Esophagus muscularis mucosa (tissue), 4 donors: ENCODE results near the gene CCNL1. TPM values are rescaled to one million over a fixed set of nuclear protein-coding genes. Genes with fewer than 3 reads are reported as not detected.

Experiments used
- DNase-seq: peaks from one replicate; pipeline ENCODE4 v3.0.0-alpha.2; 2017; ENCODE audit errors: extremely low spot score
- H3K27ac ChIP-seq, 4 donors: fragments of 200-600 bp; sonication (generic); replicated peaks in 1 of 4; 1 replicate in 3 of 4; 2 replicates in 1 of 4; pipeline ENCODE4 v1.5.1; 2016 to 2019; ENCODE audit warnings: mild to moderate bottlenecking in 1 of 4
- H3K27me3 ChIP-seq, 4 donors: fragments of 200-600 bp; sonication (generic); one replicate each; pipeline versions ENCODE4 v1.5.1 to v1.6.0; 2016 to 2019
- H3K36me3 ChIP-seq, 4 donors: fragments of 200-600 bp; sonication (generic); one replicate each; pipeline ENCODE4 v1.5.1; 2016 to 2019
- H3K4me1 ChIP-seq, 4 donors: fragments of 200-600 bp; sonication (generic); one replicate each; pipeline ENCODE4 v1.5.1; 2016 to 2019
- H3K4me3 ChIP-seq, 4 donors: fragments of 200-600 bp; sonication (generic); 1 replicate in 2 of 4; 2 replicates in 2 of 4; pipeline ENCODE4 v1.5.1; 2016 to 2019; ENCODE audit warnings: mild to moderate bottlenecking in 4 of 4, moderate library complexity in 1 of 4
- H3K9me3 ChIP-seq, 4 donors: fragments of 200-600 bp; sonication (generic); 1 replicate in 3 of 4; 2 replicates in 1 of 4; pipeline ENCODE4 v1.5.1; 2016 to 2019
- CTCF ChIP-seq, 3 experiments: fragments of 200-600 bp in 2 of 3; fragments of 450-650 bp in 1 of 3; sonication (generic) in 2 of 3; IDR thresholded peaks; one replicate each; pipeline ENCODE4 v1.5.1; 2017 to 2019; ENCODE audit warnings: antibody characterized with exemption in 3 of 3, mild to moderate bottlenecking in 2 of 3, moderate library complexity in 1 of 3
- EP300 ChIP-seq: sonication (generic); formaldehyde crosslinking; IDR thresholded peaks from one replicate; pipeline ENCODE4 v1.6.1; 2017; ENCODE audit warnings: antibody characterized with exemption
- POLR2A ChIP-seq: fragments of 450-650 bp; IDR thresholded peaks from one replicate; pipeline ENCODE4 v1.6.1; 2017; ENCODE audit warnings: antibody characterized with exemption, moderate library complexity, mild to moderate bottlenecking, low read depth
- POLR2AphosphoS5 ChIP-seq, 2 donors: sonication (generic); formaldehyde crosslinking; IDR thresholded peaks; one replicate each; pipeline ENCODE4 v1.6.1; 2017; ENCODE audit warnings: antibody characterized with exemption in 2 of 2
- WGBS: methylation state at CpG from one replicate; pipeline ENCODE4 v1.1.5; 2018; 5-methylcytosine and 5-hydroxymethylcytosine counted together
- intact Hi-C: fragments of 100-400 bp; cut with DNase I; formaldehyde crosslinking; loops from one replicate; pipeline ENCODE4 v1.15.1; 2023
- small RNA-seq, 3 donors: library from RNA; depleted of rRNA; stranded (forward); fragments of <200 nt; gene quantifications; one replicate each; pipeline ENCODE3, GENCODE V24; 2016
- total RNA-seq, 4 donors: library from RNA; depleted of rRNA; stranded (reverse); fragments of >200 nt; gene quantifications; one replicate each; pipeline versions ENCODE4 v1.1.0 to v1.2.1, GENCODE V29; 2016

The CCNL1 gene
- total RNA-seq, 4 donors from 2014 or later, result 45.3 to 180 (median 77.3) TPM

- WGBS, result 87% methylated on average over 4 of the region's 4 CpGs
- intact Hi-C loops, result no loop called here
- peaks cover 29 to 44% (median 38%) of the 10 kb centered on the region in 4 donors for H3K4me1 ChIP-seq
- H3K27ac ChIP-seq, result peak overlapping the region; percentile 48 to 77 (median 60)
- no peaks in the 10 kb centered on the region for H3K9me3 ChIP-seq
- no peak for DNase-seq
- H3K27me3 ChIP-seq, result no peaks in the 10 kb centered on the region
- no peak overlapping the region for H3K4me3 ChIP-seq
- TF ChIP-seq CTCF (IDR thresholded peaks at IDR 0.05), result no peak
- TF ChIP-seq POLR2A, result no peak
- no peak for TF ChIP-seq EP300
- TF ChIP-seq POLR2AphosphoS5 (IDR thresholded peaks at IDR 0.05), result no peak
- H3K36me3 ChIP-seq, result no peaks in the 10 kb centered on the region
Measured at GRCh38 chr3:157100096-157100477, 59.9 kb downstream of the CCNL1 start.

- Histone ChIP-seq H3K9me3 (no peaks in the 10 kb centered on the region), H3K4me3 (no peak overlapping the region), H3K27ac (peak overlapping the region; percentile 48 to 77 (median 60)), H3K4me1 (peaks cover 27 to 43% (median 36%) of the 10 kb centered on the region in 4 donors), H3K27me3 (no peaks in the 10 kb centered on the region), H3K36me3 (no peaks in the 10 kb centered on the region)
- TF ChIP-seq POLR2AphosphoS5 (IDR thresholded peaks at IDR 0.05) (peak in 1 of 2 donors; percentile 81), CTCF (IDR thresholded peaks at IDR 0.05) (no peak), EP300 (peak; percentile 60)
- intact Hi-C loops, result no loop called here
- 55% methylated on average over 10 of the region's 10 CpGs for WGBS
- DNase-seq, result no peak
Measured at GRCh38 chr3:157099326-157100095, 60.4 kb downstream of the CCNL1 start.

GRCh38 chr3:157098823-157099185 lies 61.1 kb downstream of the CCNL1 start:
- intact Hi-C loops, result no loop called here
- H3K4me1 ChIP-seq, result peaks cover 22 to 38% (median 32%) of the 10 kb centered on the region in 4 donors

GRCh38 chr3:157098121-157098822 lies 61.7 kb downstream of the CCNL1 start:
- no peak overlapping the region for H3K4me3 ChIP-seq
- TF ChIP-seq POLR2AphosphoS5 (IDR thresholded peaks at IDR 0.05) (no peak), CTCF (IDR thresholded peaks at IDR 0.05) (no peak), EP300 (no peak)
- peaks cover 22 to 33% (median 31%) of the 10 kb centered on the region in 4 donors for H3K4me1 ChIP-seq
- no peaks in the 10 kb centered on the region for H3K9me3 ChIP-seq
- H3K36me3 ChIP-seq, result no peaks in the 10 kb centered on the region
- WGBS, result 53% methylated on average over 3 of the region's 3 CpGs
- H3K27me3 ChIP-seq, result no peaks in the 10 kb centered on the region
- intact Hi-C loops, result no loop called here
- peak overlapping the region; percentile 48 to 77 (median 60) for H3K27ac ChIP-seq
- DNase-seq, result no peak

More at GRCh38 chr3:157098823-157099185, 61.1 kb downstream of the CCNL1 start:
- WGBS, result 54% methylated on average over 3 of the region's 3 CpGs
- no peaks in the 10 kb centered on the region for H3K36me3 ChIP-seq
- H3K9me3 ChIP-seq, result no peaks in the 10 kb centered on the region
- H3K4me3 ChIP-seq, result no peak overlapping the region
- TF ChIP-seq EP300 (no peak), CTCF (IDR thresholded peaks at IDR 0.05) (no peak), POLR2A (no peak), POLR2AphosphoS5 (IDR thresholded peaks at IDR 0.05) (no peak)
- no peaks in the 10 kb centered on the region for H3K27me3 ChIP-seq
- peak overlapping the region; percentile 48 to 77 (median 60) for H3K27ac ChIP-seq
- no peak for DNase-seq

Small RNA genes lying within 50 kb of the gene (small RNA-seq; reads per million reads assigned to genes)
- 0 reads per million in 3 donors for gene RF00019
- gene RNA5SP146, result 0 reads per million in 3 donors
